Astrocyte (in vitro differentiated cells and primary cell): ENCODE data around the gene RAD54L.

Source experiments
- CTCF ChIP-seq: IDR thresholded peaks from 2 replicates; pipeline ENCODE4 v1.5.1; 2011; ENCODE audit warnings: low read depth, mild to moderate bottlenecking, inconsistent platforms, low read length, moderate library complexity; ENCODE audit not compliant: insufficient read depth
- EZH2 ChIP-seq: IDR thresholded peaks from 2 replicates; pipeline ENCODE4 v1.6.1; 2012; ENCODE audit warnings: mild to moderate bottlenecking, low read length, inconsistent platforms; ENCODE audit not compliant: insufficient read depth

- TF ChIP-seq CTCF (no peak), EZH2 (no peak)
Measured at GRCh38 chr1:46289134-46289494, 41.6 kb downstream of the RAD54L start.
